Measurements from ENCODE around the gene TRAPPC11. TPM values are rescaled to one million over a fixed set of nuclear protein-coding genes. Genes with fewer than 3 reads are reported as not detected.
A peak's percentile ranks its signal among the peaks of the same experiment; 100 is the strongest.

TRAPPC11 gene
- total RNA-seq, 1 donor from 2014 or later: 26.3 TPM

GRCh38 chr4:183633476-183634400 is 25.4 kb upstream of the TRAPPC11 start:
- Histone ChIP-seq H3K36me3 (ENCODE audit: insufficient read depth, low read length) (no peaks in the 10 kb centered on the region), H3K79me2 (ENCODE audit: insufficient read depth, low read length) (no peaks in the 10 kb centered on the region), H3K4me2 (ENCODE audit: low read length) (peak overlapping the region; percentile 15), H3K4me1 (ENCODE audit: insufficient read depth, low read length) (peaks cover 28% of the 10 kb centered on the region), H2AFZ (ENCODE audit: low read depth, low read length) (peak overlapping the region; percentile 30), H3K27me3 (ENCODE audit: insufficient read depth, low read length) (no peaks in the 10 kb centered on the region), H4K20me1 (ENCODE audit: insufficient read depth, low read length) (no peaks in the 10 kb centered on the region), H3K9me3 (ENCODE audit: insufficient read depth, low read depth, low read length) (no peaks in the 10 kb centered on the region), H3K27ac (ENCODE audit: low read depth, low read length) (no peak overlapping the region), H3K4me3 (ENCODE audit: insufficient read depth, low read depth, low read length) (no peak overlapping the region), H3K9ac (ENCODE audit: low read length) (no peak overlapping the region)
- no peak for FAIRE-seq
- Mint-ChIP-seq H3K27ac (ENCODE audit: unreplicated experiment) (peak overlapping the region; percentile 80), H3K4me3 (ENCODE audit: unreplicated experiment) (no peak overlapping the region), H3K9me3 (ENCODE audit: unreplicated experiment) (no peaks in the 10 kb centered on the region), H3K36me3 (ENCODE audit: low read depth, unreplicated experiment) (peaks cover 3% of the 10 kb centered on the region), H3K4me1 (ENCODE audit: low read depth, unreplicated experiment) (peaks cover 3% of the 10 kb centered on the region), H3K27me3 (ENCODE audit: low read depth, unreplicated experiment) (peaks cover 3% of the 10 kb centered on the region)
- TF ChIP-seq EZH2 (IDR thresholded peaks at IDR 0.05; ENCODE audit: insufficient read depth, low read length): no peak
- no peak for TF ChIP-seq CTCF (IDR thresholded peaks at IDR 0.05; ENCODE audit: insufficient read depth, low read depth, low read length)
- no peak for DNase-seq (ENCODE audit: low read depth)

- no peak overlapping the region for H3K4me3 ChIP-seq (ENCODE audit: insufficient read depth, low read depth, low read length)
- no peak overlapping the region for H3K27ac Mint-ChIP-seq (ENCODE audit: unreplicated experiment)
- TF ChIP-seq EZH2 (IDR thresholded peaks at IDR 0.05; ENCODE audit: insufficient read depth, low read length) (no peak), CTCF (IDR thresholded peaks at IDR 0.05; ENCODE audit: insufficient read depth, low read depth, low read length) (no peak)
- no peak overlapping the region for H3K4me3 Mint-ChIP-seq (ENCODE audit: unreplicated experiment)
- H3K9ac ChIP-seq (ENCODE audit: low read length): no peak overlapping the region
- H3K9me3 ChIP-seq (ENCODE audit: insufficient read depth, low read depth, low read length): no peaks in the 10 kb centered on the region
- H3K36me3 Mint-ChIP-seq (ENCODE audit: low read depth, unreplicated experiment): peaks cover 4% of the 10 kb centered on the region
- peaks cover 35% of the 10 kb centered on the region for H3K4me1 ChIP-seq (ENCODE audit: insufficient read depth, low read length)
- H3K27me3 ChIP-seq (ENCODE audit: insufficient read depth, low read length): no peaks in the 10 kb centered on the region
- peak overlapping the region; percentile 58 for H2AFZ ChIP-seq (ENCODE audit: low read depth, low read length)
- peaks cover 5% of the 10 kb centered on the region for H3K4me1 Mint-ChIP-seq (ENCODE audit: low read depth, unreplicated experiment)
- no peaks in the 10 kb centered on the region for H3K27me3 Mint-ChIP-seq (ENCODE audit: low read depth, unreplicated experiment)
- no peaks in the 10 kb centered on the region for H3K9me3 Mint-ChIP-seq (ENCODE audit: unreplicated experiment)
- H3K27ac ChIP-seq (ENCODE audit: low read depth, low read length): no peak overlapping the region
- H4K20me1 ChIP-seq (ENCODE audit: insufficient read depth, low read length): no peaks in the 10 kb centered on the region
- no peak for FAIRE-seq
- H3K79me2 ChIP-seq (ENCODE audit: insufficient read depth, low read length): no peaks in the 10 kb centered on the region
- H3K4me2 ChIP-seq (ENCODE audit: low read length): no peak overlapping the region
- no peak for DNase-seq (ENCODE audit: low read depth)
- H3K36me3 ChIP-seq (ENCODE audit: insufficient read depth, low read length): no peaks in the 10 kb centered on the region
Observed at GRCh38 chr4:183635321-183635720, 23.8 kb upstream of the TRAPPC11 start.

- Histone ChIP-seq H3K4me3 (ENCODE audit: insufficient read depth, low read depth, low read length) (no peak overlapping the region), H3K27me3 (ENCODE audit: insufficient read depth, low read length) (no peaks in the 10 kb centered on the region), H3K4me1 (ENCODE audit: insufficient read depth, low read length) (peaks cover 35% of the 10 kb centered on the region), H3K27ac (ENCODE audit: low read depth, low read length) (no peak overlapping the region), H4K20me1 (ENCODE audit: insufficient read depth, low read length) (no peaks in the 10 kb centered on the region), H3K79me2 (ENCODE audit: insufficient read depth, low read length) (no peaks in the 10 kb centered on the region), H3K36me3 (ENCODE audit: insufficient read depth, low read length) (no peaks in the 10 kb centered on the region), H3K9ac (ENCODE audit: low read length) (no peak overlapping the region), H2AFZ (ENCODE audit: low read depth, low read length) (no peak overlapping the region), H3K9me3 (ENCODE audit: insufficient read depth, low read depth, low read length) (no peaks in the 10 kb centered on the region), H3K4me2 (ENCODE audit: low read length) (no peak overlapping the region)
- H3K27ac Mint-ChIP-seq (ENCODE audit: unreplicated experiment): no peak overlapping the region
- TF ChIP-seq CTCF (IDR thresholded peaks at IDR 0.05; ENCODE audit: insufficient read depth, low read depth, low read length): no peak
- no peak for TF ChIP-seq EZH2 (IDR thresholded peaks at IDR 0.05; ENCODE audit: insufficient read depth, low read length)
- peaks cover 4% of the 10 kb centered on the region for H3K36me3 Mint-ChIP-seq (ENCODE audit: low read depth, unreplicated experiment)
- H3K4me3 Mint-ChIP-seq (ENCODE audit: unreplicated experiment): no peak overlapping the region
- DNase-seq (ENCODE audit: low read depth) (no peak), FAIRE-seq (no peak)
- peaks cover 5% of the 10 kb centered on the region for H3K4me1 Mint-ChIP-seq (ENCODE audit: low read depth, unreplicated experiment)
- no peaks in the 10 kb centered on the region for H3K9me3 Mint-ChIP-seq (ENCODE audit: unreplicated experiment)
- H3K27me3 Mint-ChIP-seq (ENCODE audit: low read depth, unreplicated experiment): no peaks in the 10 kb centered on the region
Observed at GRCh38 chr4:183635741-183636140, 23.4 kb upstream of the TRAPPC11 start.
